Measurements from ENCODE around the gene EXOC3L4.

The EXOC3L4 gene

GRCh38 chr14:103091041-103091882 is 3.3 kb upstream of the EXOC3L4 start:
- DNase-seq = peak; percentile 24

- DNase-seq = no peak
Measured at GRCh38 chr14:103091883-103092222, 2.7 kb upstream of the EXOC3L4 start.

- no peak for DNase-seq
Measured at GRCh38 chr14:103093856-103094405, 594 bp upstream of the EXOC3L4 start.

DNA sequence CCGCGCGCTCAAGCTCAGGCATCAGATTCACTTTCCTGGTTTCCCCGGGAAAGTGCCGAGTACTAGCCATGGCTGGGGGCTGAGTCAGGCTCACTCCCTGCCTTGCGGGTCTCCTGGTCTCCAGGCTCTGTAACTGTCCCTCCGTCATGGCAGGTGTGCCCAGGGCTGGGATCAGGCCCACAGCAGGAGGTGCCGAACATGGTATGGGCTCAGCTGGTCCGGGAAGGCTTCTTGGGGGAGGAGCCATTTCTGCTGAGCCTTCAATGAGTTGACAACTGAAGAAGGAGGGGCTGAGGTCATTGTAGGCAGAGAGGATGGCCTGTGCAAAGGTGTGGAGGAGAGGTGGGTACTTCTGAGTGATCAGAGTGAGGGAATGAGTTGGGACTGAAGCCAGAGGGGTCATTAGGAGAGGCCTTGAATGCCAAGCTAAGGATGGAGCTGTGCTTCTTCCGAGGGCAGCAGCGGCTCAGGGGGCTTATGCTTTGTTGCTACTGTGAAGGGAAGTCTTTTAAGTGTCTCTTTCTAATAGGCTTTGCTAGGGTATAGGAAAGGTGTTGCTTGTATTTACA is 769 bp downstream of the EXOC3L4 start:
- DNase-seq = no peak

DNA sequence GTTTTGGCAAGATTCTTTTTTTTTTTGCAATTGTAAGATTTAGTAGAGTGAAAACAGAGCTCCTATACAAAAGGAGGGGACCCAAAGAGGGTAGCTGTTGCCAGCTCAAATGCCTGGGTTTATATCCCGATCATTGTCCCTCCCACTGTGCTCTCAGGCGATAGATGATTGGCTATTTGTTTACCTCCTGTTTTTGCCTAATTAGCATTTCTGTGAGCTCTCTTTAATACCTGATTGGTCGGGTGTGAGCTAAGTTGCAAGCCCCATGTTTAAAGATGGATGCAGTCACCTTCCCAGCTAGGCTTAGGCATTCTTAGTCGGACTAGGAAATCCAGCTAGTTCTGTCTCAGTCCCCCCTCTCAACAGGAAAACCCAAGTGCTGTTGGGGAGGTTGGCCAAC is 1.9 kb downstream of the EXOC3L4 start:
- DNase-seq = no peak

GRCh38 chr14:103097244-103097993 is 2.9 kb downstream of the EXOC3L4 start:
- no peak for DNase-seq

DNA sequence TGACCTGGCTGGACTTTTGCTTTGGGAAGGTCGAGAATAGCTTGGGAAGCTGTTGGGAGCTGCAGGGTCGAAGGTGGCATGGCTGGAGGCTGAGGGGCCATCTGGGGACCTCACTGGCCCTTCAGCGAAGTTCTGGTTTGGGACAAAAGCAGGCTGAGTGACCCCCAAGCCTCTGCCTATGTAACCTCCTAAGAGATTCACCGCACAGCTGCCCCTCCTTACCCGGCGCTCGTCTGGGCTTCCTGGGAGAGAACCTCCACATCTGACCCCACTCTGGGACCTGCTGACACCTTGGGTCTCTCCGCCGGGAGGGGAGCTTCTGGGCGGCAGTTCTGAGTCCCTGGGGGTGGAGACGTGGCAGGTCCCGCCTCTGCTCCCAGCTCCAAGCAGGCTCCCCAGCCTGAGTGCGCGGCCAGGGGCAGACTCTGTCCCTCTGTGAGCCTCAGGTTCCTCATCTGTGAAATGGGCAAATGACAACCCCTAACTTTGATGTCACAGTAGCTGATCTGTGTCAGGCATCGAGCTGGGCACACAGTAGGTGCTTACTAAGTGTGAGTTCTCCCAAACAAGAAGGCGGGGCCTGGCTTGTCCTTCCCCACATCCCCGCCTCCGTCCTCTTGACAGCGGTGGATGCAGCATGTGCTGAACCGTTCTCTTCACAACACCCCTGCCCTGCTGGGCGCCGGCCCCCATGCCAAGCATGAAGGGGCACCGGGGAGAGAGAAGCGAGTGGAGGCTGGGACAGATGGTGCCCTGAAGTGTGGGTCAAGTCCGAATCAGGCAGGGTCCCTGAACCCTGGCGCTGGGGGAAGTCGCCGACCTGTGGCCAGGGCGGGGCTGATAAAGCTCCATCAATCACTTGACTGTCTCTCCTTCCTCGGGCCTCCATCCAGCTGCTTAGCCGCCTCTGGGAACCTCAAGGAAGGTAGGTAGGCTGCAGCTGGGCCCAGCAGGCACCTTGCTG is 3.8 kb downstream of the EXOC3L4 start:
- DNase-seq = no peak

DNA sequence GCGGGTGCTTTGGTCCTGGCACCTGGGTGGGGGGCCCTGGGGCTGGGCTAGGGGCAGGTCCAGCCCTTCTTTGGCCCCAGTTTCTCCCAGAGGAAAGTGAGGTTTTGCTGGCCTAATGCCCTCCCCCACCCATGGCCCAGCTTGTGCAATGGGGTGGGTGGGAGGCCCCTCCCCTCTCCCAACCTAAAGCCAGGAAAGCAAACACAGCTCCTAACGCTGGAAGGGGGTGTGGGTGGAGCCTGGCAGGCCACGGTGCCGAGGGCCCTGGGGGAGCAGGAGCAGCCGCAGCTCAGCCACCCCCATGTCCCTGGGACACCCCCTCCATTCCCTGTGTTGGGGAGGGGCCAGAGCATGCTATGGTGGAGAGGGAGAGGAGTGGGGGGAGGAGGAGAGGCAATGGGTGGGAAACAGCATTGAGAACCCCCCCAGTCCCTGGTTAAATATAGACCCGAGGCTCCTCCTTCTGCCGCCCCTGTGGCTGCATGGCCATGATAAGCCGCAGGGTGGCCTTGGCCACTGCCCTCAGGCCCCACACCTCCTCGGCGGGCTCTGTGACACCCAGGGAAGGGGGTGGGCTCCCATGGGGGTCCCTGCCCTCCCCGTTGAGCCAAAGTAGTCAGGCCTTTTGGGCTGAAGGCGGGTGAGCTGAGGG is 4.7 kb downstream of the EXOC3L4 start:
- DNase-seq = no peak

GRCh38 chr14:103099733-103100280 is 5.3 kb downstream of the EXOC3L4 start:
- DNase-seq = no peak

DNA sequence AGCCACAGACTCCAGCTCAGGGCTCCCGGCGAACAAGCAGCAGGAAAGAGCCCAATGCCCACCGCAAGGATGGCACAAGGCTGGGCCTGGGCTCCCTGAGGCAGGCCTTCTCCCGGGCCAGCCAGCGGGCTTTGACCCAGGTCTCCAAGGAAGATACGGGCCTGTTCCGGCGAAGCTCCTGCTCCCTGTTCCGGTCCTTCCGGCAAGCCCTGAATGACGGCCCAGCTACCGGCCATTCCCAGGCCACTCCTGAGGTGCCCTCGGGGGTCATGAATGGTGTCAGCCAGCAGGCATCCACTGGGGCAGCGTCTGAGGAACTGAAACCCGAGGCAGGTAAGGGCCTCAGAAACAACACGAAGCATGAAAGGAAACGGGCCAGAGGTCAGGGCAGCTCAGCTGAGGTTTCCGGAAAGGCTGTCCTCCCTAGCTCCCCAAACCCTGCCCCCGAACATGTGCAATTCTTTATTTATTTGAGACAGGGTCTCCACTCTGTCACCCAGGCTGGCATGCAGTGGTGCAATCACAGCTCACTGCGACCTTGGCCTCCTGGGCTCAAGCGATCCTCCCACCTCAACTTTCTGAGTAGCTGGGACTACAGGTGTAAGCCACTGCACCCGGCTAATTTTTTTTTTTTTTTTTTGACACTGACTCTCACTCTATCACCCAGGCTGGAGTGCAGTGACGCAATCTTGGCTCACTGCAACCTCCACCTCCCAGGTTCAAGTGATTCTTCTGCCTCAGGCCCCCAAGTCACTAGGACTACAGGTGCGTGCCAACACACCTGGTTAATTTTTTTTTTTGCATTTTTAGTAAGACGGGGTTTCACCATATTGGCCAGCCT is 6.0 kb downstream of the EXOC3L4 start:
- DNase-seq = no peak

DNA sequence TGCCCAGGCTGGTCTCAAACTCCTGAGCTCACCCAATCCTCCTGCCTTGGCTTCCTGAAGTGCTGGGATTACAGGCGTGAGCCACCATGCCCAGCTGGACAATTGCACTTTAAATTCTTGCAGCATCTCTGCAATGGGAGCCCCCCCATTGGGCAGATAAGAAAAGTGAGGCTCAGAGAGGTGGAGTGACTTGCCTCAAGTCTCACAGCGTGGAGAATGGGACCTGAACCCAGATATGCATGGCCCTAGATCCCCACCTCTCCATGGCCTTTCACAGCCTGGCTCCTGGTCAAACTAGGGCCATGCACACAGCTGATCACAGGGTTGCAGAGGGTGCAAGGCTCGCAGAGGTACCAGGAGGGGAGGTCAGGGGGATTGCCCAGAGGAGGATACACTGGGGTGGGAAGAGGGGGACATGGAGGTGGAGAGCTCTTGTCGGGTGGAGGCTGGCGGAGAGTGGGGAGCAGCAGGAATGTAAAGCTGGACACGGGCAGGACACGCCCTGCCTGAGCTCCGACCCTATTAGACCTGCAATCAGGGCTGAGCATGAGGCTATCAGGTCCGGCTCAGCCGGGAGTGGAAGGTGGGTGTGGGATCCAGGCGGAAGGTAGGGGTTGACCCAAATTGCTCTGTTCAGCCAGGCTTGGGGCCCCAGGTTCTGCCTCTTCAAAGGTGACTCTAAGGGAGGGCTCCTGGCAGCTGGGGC is 6.9 kb downstream of the EXOC3L4 start:
- no peak for DNase-seq

GRCh38 chr14:103101963-103102688 is 7.6 kb downstream of the EXOC3L4 start:
- no peak for DNase-seq

GRCh38 chr14:103102689-103103260 is 8.2 kb downstream of the EXOC3L4 start:
- DNase-seq = no peak

DNA sequence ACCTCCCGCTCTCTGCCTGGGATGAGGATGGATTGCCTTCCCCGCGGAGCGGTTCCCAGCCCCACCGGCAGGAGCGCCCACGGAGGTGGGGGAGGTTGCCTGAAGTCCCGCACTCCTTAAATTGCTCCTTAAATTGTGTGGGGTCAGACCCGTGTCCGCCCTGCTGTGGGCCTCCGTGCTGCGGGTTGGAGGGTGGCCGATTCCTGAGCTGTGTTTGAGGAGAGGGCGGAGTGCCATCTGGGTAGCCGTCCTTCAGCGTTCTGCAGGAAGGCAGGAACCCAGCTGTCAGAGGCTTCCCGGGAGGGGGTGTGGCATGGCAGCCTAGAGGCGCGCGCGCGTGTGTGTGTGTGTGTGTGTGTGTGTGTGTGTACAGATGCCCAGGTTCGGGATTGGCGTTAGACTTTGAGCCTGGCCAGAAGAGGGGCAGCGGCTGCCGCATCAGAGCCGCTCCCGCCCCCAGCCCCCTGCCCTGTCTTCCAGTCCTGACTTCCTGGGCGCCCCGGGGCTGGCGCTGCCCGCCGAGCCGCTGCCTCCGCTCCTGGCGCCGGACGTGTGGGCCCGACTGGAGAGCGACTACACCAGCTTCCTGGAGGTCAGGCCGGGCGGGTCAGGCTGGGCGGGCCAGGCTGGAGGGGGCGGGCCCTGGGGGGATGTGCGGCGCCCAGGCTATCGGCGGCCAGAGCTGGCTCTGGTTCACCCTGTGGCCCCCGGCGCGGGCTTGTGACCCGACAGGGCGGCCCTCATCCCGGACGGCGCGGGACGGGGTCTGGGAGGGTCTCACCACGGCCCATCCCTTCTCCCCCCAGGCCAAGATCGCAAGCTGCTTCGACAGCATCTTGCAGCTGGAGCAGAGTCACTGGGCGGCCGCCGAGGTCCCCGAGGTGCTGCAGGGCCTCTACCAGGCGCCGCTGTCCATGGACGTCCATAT is 9.2 kb downstream of the EXOC3L4 start:
- peak; percentile 44 for DNase-seq

GRCh38 chr14:103104389-103104653 is 9.8 kb downstream of the EXOC3L4 start:
- no peak for DNase-seq

- peak; percentile 41 for DNase-seq
Measured at GRCh38 chr14:103104654-103105452, 10.3 kb downstream of the EXOC3L4 start.
